PFSK-1 (cell line): Measurements from ENCODE around the gene DGKI.

Source experiments
- POLR2AphosphoS5 ChIP-seq: IDR thresholded peaks from 2 replicates; pipeline ENCODE4 v1.6.1; 2012; ENCODE audit warnings: low read depth, mild to moderate bottlenecking, control low read depth, low read length, moderate library complexity
- SIN3A ChIP-seq: IDR thresholded peaks from 2 replicates; pipeline ENCODE4 v1.6.1; 2012; ENCODE audit warnings: mild to moderate bottlenecking, low read length, moderate library complexity, borderline replicate concordance; ENCODE audit not compliant: insufficient read depth
- TAF1 ChIP-seq: IDR thresholded peaks from 2 replicates; pipeline ENCODE4 v1.6.1; 2012; ENCODE audit warnings: low read length, control low read depth, borderline replicate concordance; ENCODE audit not compliant: insufficient read depth

DNA sequence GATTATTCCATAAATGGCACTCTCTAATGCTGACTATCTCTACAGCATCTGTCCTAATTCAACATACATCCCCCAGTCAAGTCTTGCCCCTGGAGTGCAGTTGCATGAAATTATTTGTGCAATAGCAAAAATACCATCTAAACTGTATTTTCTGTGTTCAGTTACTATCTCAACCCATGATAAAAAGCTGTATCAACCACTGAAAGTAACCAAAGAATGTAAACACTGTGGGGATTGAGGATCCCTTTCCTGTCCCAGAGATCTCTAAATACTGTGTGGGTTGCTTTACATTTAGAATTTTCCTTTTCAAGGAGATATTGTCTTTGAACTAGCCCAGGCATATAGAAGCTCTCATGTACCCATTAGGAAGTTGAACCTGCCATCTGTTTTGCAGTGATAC, 23.9 kb upstream of the DGKI start:
- no peak for TF ChIP-seq TAF1
- no peak for TF ChIP-seq POLR2AphosphoS5
- TF ChIP-seq SIN3A, result no peak
